Stimulated activated CD8-positive, alpha-beta memory T cell treated with anti-CD3 and anti-CD28 coated beads, Interleukin-12 subunit alpha, Interleukin-12 subunit beta, amount 100 ng/mL, for 1 hour (primary cell): ENCODE results near the gene RHEB.

Source experiments
- DNase-seq: peaks from one replicate; pipeline ENCODE4 v3.0.0-alpha.2; 2020; ENCODE audit warnings: low read depth

The RHEB gene

GRCh38 chr7:151524845-151525244 is 5.2 kb upstream of the RHEB start:
- no peak for DNase-seq

GRCh38 chr7:151524331-151524730 is 4.6 kb upstream of the RHEB start:
- no peak for DNase-seq

GRCh38 chr7:151520419-151521261 is 945 bp upstream of the RHEB start:
- no peak for DNase-seq

GRCh38 chr7:151518947-151519764 is 539 bp downstream of the RHEB start:
- peak; percentile 31 for DNase-seq

GRCh38 chr7:151518105-151518946 is 1.4 kb downstream of the RHEB start:
- DNase-seq: peak; percentile 42

GRCh38 chr7:151517601-151518104 is 2.0 kb downstream of the RHEB start:
- DNase-seq: no peak

- no peak for DNase-seq
These were observed 4.5 kb downstream of the RHEB start for GRCh38 chr7:151515276-151515565.

GRCh38 chr7:151514461-151515275 is 5.0 kb downstream of the RHEB start:
- no peak for DNase-seq

- DNase-seq: no peak
These were observed 6.6 kb downstream of the RHEB start for GRCh38 chr7:151513133-151513532.

- no peak for DNase-seq
These were observed 7.3 kb downstream of the RHEB start for GRCh38 chr7:151512353-151512752.

GRCh38 chr7:151511946-151512345 is 7.7 kb downstream of the RHEB start:
- no peak for DNase-seq

GRCh38 chr7:151511270-151511669 is 8.4 kb downstream of the RHEB start:
- no peak for DNase-seq

GRCh38 chr7:151509670-151510333 is 9.9 kb downstream of the RHEB start:
- no peak for DNase-seq

- DNase-seq: no peak
These were observed 10.7 kb downstream of the RHEB start for GRCh38 chr7:151508991-151509390.

- no peak for DNase-seq
These were observed 11.9 kb downstream of the RHEB start for GRCh38 chr7:151507806-151508205.

- DNase-seq: no peak
These were observed 12.8 kb downstream of the RHEB start for GRCh38 chr7:151506901-151507382.

GRCh38 chr7:151505836-151506468 is 13.7 kb downstream of the RHEB start:
- no peak for DNase-seq

GRCh38 chr7:151505433-151505832 is 14.3 kb downstream of the RHEB start:
- DNase-seq: no peak

- DNase-seq: no peak
These were observed 14.9 kb downstream of the RHEB start for GRCh38 chr7:151504715-151505326.
